CD1c-positive myeloid dendritic cell (primary cell): Measurements from ENCODE around the gene AVEN.

Source experiments
- DNase-seq: peaks from one replicate; pipeline ENCODE4 v3.0.0-alpha.2; 2016; ENCODE audit errors: extremely low spot score

Gene AVEN

GRCh38 chr15:33985751-33986150 lies 53.3 kb downstream of the AVEN start:
- DNase-seq, result no peak

DNA sequence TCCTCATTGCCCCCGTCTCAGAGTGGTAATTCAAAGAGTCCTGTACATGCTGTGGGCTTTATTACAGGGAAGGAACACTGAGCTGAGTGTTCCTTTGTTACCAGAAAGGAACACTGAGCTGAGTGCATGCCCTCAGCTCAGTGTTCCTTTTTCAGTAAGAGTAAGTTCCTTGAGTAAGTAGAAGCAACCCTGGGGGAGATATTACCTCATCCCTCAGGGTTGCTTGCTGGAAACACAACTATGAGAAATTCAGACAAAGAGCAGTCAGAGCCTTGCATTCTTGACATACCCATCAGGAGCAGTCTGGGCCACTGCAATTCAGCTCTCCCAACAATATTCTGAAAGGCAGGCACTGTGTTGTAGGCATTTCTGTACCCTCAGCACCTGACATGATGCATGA lies 53.7 kb downstream of the AVEN start:
- DNase-seq, result no peak

DNA sequence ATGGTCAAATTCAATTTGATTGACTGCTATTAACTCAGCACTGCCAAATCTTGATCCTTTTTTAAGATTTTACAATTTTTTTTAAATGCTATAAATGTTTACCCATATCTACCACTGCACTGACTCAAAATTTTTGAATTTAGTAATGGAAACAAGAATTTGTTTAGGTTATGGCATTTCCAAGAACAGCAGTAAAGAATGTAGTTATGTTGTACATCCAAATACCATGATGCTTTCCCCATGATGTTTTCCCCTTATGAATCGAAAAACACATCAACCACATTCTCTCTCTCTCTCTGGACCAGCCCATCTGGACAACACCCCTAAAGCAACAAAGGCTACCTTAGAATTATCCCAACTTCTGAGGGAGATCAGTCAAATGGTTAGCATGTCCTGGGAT lies 56.5 kb downstream of the AVEN start:
- DNase-seq, result no peak

DNA sequence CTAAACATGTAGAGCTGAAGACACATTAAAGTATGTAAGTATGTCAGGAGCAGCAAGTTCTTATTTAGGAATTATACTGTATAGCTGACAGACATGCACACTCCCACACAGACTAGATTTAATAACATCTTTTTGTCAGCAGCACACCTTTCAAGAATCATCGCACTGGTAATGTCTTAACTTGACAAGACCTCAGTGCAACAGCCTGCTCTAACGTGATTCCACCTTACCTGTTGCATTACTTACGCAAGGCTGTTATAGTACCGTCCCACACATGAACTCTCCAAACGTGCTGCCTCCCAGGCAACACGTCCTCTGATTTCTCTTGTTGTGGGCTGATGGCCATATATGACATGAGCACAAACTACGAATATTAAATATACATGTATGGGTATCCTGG lies 58.8 kb downstream of the AVEN start:
- DNase-seq, result no peak

- DNase-seq, result no peak
Observed at GRCh38 chr15:33975022-33975565, 63.9 kb downstream of the AVEN start.

- no peak for DNase-seq
Observed at GRCh38 chr15:33971811-33972210, 67.2 kb downstream of the AVEN start.

DNA sequence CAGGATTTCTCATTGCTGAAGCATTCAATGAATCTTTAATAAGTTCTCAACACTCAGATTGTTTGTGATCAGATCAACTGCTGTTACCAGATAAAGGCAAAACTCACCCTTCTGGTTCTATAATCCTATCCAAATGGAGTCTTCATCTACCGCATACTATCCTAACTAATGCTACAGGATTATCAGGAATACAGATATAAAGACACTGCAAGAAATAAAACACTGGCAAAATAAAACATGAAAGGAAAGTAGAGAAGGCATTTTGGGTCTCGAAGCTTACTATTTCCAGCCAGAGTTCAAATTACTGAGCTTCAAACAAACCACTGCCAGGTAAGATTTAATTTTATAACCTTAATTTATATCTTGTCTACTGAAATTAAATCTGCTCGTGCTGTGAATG lies 70.2 kb downstream of the AVEN start:
- DNase-seq, result no peak

DNA sequence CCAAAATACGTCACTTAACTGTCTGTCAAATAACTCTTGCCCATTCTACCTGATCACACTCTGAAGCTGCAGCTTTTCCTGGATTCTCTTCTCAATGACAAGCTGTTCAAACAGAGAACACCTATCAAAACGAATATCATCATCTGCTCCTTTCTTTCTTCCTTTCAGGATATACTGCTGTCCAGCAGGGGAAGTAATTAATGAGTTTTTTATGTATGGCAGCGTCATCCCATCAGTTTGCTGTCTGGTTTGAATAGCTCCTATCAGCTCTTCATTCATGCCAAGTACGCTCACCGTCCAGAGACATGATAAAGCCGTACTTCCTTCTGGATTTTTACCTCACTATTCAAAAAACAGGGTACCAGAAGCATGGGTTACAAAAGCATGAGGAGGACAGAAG lies 70.8 kb downstream of the AVEN start, which contains the start of gene CHRM5:
CHRM5 (plus strand) TSS at position 274 of the 400 bp plus-strand sequence. CDS start 94,221 bp downstream, outside the sequence.
- no peak for DNase-seq

- DNase-seq, result no peak
Observed at GRCh38 chr15:33964665-33965040, 74.4 kb downstream of the AVEN start.

DNA sequence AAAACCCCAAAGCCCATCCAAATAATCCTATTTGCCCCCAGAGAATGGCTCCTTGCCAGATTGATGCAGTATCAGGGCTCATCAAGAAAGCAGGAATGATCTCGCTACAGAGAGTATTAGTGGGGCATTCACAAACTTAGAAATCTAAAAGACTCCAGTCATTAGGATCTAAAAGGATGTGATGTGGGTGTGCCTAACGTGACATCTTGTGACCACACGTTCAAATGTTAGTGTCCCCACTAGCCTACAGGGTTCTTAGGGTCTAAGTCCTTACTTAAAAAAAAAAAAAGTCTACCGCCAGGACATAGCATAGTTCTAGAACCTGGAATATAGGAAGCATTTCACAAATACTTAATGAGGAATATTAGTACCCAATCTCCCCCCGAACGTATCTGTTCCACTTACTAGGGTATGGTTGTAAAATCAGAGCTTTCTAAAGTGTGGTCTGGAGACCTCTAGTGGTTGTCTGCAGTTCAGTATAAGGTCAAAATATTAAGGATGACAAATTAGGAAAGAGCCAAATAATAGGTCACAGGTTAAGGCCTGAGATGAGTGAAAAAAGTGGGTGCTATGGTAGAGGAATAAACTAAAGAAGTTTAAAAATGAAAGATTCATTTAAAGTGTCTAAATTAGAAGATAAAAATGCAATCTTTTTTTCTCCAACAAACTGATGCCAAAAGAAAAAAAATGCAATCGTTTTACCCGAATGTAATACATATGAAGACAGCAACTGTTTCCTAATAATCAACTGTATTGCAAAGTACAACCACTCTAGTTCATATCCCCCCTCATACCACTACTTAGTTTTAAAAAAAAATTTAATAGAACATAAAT lies 75.0 kb downstream of the AVEN start:
- DNase-seq, result no peak

DNA sequence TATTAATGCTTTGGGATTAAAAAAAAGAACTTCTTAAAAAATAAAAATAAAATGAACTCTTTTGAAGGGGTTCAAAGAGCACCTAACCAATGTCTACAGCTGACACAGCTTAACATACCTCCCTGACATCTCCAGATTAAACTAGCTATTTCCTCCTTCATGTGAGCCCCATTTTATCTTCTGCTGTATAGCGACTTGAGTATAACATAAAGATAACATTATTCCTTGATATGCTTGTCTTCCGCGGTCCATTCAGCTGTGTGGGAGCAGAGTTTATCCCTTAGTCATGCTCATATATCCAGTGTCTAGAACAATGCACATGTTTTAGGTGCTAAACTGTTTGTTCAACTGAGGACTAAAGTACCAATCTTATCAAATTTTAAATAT lies 78.5 kb downstream of the AVEN start:
- no peak for DNase-seq

- DNase-seq, result peak; percentile 42
Observed at GRCh38 chr15:33959844-33960548, 79.0 kb downstream of the AVEN start.

DNA sequence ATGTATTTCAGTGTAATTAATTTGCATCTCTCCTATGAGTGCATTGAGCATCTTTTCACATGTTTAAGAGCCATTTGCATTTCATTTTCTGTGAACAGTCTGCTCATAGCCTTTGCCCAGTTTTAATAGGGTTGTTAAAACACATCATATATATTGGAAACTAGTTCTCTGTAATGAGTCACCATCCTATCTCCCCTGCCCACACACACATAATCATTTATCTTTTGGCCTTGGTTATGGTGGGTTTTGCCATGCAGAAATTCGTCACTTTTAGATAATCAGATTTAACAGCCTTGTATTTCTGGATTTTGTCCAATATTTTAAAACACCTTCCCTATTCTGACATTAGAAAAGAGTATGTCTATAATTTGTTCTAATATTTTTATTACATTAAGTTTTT lies 82.6 kb downstream of the AVEN start:
- DNase-seq, result no peak

- no peak for DNase-seq
Observed at GRCh38 chr15:33955945-33956344, 83.1 kb downstream of the AVEN start.

GRCh38 chr15:33946152-33946551 lies 92.9 kb downstream of the AVEN start:
- DNase-seq, result no peak

DNA sequence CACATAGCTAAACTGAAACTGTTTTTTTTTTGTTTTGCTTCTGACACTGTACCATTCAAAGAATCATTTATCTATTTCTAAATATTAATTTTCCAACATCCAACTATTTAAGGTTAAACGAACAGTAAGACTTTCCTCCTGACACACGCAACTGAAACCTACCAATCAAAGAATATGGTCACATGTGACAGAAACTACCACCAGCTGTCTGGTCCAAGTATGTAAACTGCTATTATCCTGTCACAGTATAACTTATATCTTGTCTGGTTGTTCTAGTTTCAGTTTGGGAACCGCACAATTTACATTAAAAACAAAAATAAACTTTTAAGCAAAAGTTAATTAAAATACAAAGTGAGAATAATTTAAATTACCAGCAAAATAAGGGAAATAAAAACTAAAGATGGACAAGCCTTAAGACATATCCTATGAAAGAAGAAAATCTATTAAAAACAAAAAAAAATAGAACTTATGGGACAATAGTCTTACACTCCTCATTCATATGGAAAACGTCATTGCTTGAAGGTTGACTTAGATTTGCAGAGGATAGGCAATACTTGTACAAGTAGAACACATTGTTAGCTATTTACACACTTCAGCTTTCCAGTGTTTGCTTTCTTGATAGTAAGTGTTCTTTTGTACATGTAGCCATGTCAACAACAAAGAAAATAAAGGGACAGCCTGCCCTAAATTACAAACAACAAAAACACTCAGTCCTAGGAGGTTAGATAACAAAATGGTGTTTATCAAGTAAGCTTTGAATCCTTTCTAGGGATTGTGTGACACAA lies 97.5 kb downstream of the AVEN start:
- DNase-seq, result no peak

DNA sequence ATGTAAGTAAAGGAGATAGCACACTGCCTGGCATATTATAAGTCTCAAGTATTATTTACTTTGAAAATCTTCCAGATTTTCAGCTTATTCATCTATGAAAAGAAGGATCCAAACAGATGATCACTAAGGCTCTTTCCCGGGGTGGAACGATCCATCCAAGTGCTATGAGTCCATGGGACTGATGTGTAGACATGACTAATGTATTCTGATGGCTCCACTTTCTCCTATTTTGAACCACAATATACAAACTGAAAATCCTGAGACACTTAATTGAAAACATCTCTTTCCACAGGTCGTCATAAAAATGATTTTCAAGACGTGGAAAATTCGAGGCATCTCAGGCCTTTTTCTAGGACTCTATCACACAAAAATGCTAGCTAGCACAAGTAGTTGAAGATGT lies 104.1 kb downstream of the AVEN start:
- DNase-seq, result no peak

DNA sequence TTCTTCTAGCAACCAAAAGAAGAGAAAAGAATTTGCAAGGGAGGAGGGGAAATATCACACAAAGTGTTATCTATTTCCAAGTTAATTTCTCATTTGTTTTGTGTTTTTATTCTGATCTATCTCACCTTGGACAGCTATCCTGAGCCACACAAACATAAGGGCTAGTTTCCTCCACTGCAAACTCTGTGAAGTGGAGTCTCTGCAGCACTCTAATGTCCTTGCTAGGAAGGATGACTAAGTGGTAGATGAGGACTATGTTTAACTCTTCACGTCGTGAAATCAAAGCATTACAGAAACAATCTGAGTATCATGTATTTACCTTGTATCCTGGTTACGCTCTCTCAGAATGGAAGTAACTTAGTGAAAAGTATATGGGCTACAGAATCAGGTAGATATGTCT lies 104.6 kb downstream of the AVEN start:
- no peak for DNase-seq

- no peak for DNase-seq
Observed at GRCh38 chr15:33932734-33933133, 106.3 kb downstream of the AVEN start.

DNA sequence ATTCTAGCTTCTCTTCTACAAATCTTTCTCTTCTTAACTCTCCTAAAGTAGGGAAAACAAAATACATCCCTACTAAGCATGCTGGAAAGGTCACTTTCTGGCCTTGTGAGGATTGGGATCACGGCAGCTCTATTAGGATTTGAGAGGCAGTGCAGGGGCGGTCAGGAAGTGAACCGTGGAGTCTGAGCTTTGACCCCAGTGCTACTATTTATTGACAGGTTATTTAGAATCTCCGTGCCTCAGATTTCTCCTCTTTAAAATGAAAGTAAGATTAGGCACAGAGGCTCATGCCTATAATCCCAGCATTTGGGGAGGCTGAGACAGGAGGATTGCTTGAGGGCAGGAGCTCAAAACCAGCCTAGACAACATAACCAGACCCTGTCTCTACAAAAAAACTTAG lies 112.7 kb downstream of the AVEN start:
- no peak for DNase-seq

DNA sequence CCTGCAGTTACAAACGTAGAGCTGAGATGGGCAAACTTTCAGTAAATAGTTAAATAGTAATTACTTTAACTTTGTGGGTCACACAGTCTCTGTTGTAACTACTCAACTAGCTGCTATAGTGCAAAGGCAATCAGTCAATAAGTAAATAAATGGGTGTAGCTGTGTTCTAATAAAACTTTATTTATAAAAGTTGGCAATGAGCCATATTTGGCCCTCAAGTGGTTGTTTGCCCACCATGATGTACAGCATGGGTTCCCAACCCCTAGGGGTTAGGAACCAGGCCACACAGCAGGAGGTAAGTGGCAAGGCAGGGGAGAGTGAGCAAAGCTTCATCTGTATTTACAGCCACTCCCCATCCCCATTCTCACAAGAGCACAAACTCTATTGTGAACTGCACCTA lies 115.6 kb downstream of the AVEN start:
- DNase-seq, result no peak
